CD14-positive monocyte (primary cell): ENCODE results near the gene ARVCF. TPM values are rescaled to one million over a fixed set of nuclear protein-coding genes. Genes with fewer than 3 reads are reported as not detected.

Source experiments
- DNase-seq, 3 donors: peaks; one replicate each; pipeline ENCODE4 v3.0.0-alpha.2; 2011 to 2022
- H2AFZ ChIP-seq: 2 replicates; pipeline ENCODE4 v1.6.0; 2012; ENCODE audit warnings: mild to moderate bottlenecking, low read depth, low read length, inconsistent platforms; ENCODE audit not compliant: insufficient read depth, poor library complexity, severe bottlenecking
- H3K27ac ChIP-seq, 2 donors: 1 replicate in 1 of 2; 2 replicates in 1 of 2; pipeline ENCODE4 v1.5.1; 2012 to 2013; ENCODE audit warnings: low read length in 2 of 2, control low read depth in 1 of 2, inconsistent platforms in 1 of 2, low read depth in 1 of 2, mild to moderate bottlenecking in 1 of 2
- H3K27me3 ChIP-seq, 2 donors: one replicate each; pipeline versions ENCODE4 v1.6.0 to v1.6.1; 2011 to 2013; ENCODE audit warnings: low read length in 2 of 2; ENCODE audit not compliant: control insufficient read depth in 2 of 2, insufficient read depth in 2 of 2
- H3K36me3 ChIP-seq, 2 donors: replicated peaks in 1 of 2; 1 replicate in 1 of 2; 2 replicates in 1 of 2; pipeline versions ENCODE4 v1.5.1 to v1.6.1; 2012 to 2013; ENCODE audit warnings: low read length in 2 of 2, control low read depth in 1 of 2, inconsistent platforms in 1 of 2, mild to moderate bottlenecking in 1 of 2; ENCODE audit not compliant: insufficient read depth in 2 of 2, control insufficient read depth in 1 of 2
- H3K4me1 ChIP-seq, 2 donors: 1 replicate in 1 of 2; 2 replicates in 1 of 2; pipeline versions ENCODE4 v1.5.1 to v1.6.1; 2012 to 2013; ENCODE audit warnings: low read length in 2 of 2, control low read depth in 1 of 2, inconsistent platforms in 1 of 2, mild to moderate bottlenecking in 1 of 2, moderate library complexity in 1 of 2; ENCODE audit not compliant: insufficient read depth in 2 of 2, control insufficient read depth in 1 of 2
- H3K4me2 ChIP-seq: replicated peaks from 2 replicates; pipeline ENCODE3; 2012; ENCODE audit warnings: low read length, moderate library complexity, mild to moderate bottlenecking; ENCODE audit not compliant: poor library complexity, severe bottlenecking; ENCODE audit errors: extremely low read depth
- H3K4me3 ChIP-seq, 3 experiments: fragments of 200-600 bp in 1 of 3; sonication (generic) in 1 of 3; replicated peaks in 1 of 3; 1 replicate in 2 of 3; 2 replicates in 1 of 3; pipeline ENCODE4 v1.5.1; 2011 to 2013; ENCODE audit warnings: low read length in 3 of 3, mild to moderate bottlenecking in 3 of 3, control low read depth in 2 of 3, low read depth in 2 of 3, inconsistent platforms in 1 of 3, moderate library complexity in 1 of 3
- H3K79me2 ChIP-seq: 2 replicates; pipeline ENCODE4 v1.6.0; 2012; ENCODE audit warnings: mild to moderate bottlenecking, control low read depth, inconsistent platforms, low read length, moderate library complexity; ENCODE audit not compliant: insufficient read depth
- H3K9ac ChIP-seq: 2 replicates; pipeline ENCODE4 v1.6.0; 2017; ENCODE audit warnings: low read length, mild to moderate bottlenecking; ENCODE audit not compliant: insufficient read depth, poor library complexity, severe bottlenecking
- H3K9me3 ChIP-seq, 2 donors: replicated peaks in 1 of 2; 1 replicate in 1 of 2; 2 replicates in 1 of 2; pipeline versions ENCODE4 v1.5.1 to v1.6.1; 2012 to 2013; ENCODE audit warnings: low read length in 2 of 2, control low read depth in 1 of 2; ENCODE audit not compliant: control insufficient read depth in 1 of 2, insufficient read depth in 1 of 2
- H4K20me1 ChIP-seq: 2 replicates; pipeline ENCODE4 v1.6.0; 2012; ENCODE audit warnings: mild to moderate bottlenecking, low read length, control low read depth, moderate library complexity; ENCODE audit not compliant: insufficient read depth
- H3K27ac Mint-ChIP-seq, 7 donors: one replicate each; pipeline ENCODE4 v1.8.0; 2020; ENCODE audit warnings: mild to moderate bottlenecking in 7 of 7, mixed read lengths in 7 of 7, moderate library complexity in 6 of 7, inconsistent platforms in 2 of 7
- H3K27me3 Mint-ChIP-seq, 3 donors: one replicate each; pipeline ENCODE4 v1.8.0; 2021 to 2022; ENCODE audit warnings: low read depth in 3 of 3, mild to moderate bottlenecking in 3 of 3, mixed read lengths in 3 of 3, moderate library complexity in 3 of 3, inconsistent platforms in 1 of 3
- H3K36me3 Mint-ChIP-seq, 2 donors: one replicate each; pipeline ENCODE4 v1.8.0; 2020; ENCODE audit warnings: mixed read lengths in 2 of 2, inconsistent platforms in 1 of 2, mild to moderate bottlenecking in 1 of 2
- H3K4me1 Mint-ChIP-seq: one replicate; pipeline ENCODE4 v1.8.0; 2020; ENCODE audit warnings: mild to moderate bottlenecking, mixed read lengths
- H3K4me3 Mint-ChIP-seq, 2 donors: one replicate each; pipeline ENCODE4 v1.8.0; 2020; ENCODE audit warnings: mild to moderate bottlenecking in 2 of 2, mixed read lengths in 2 of 2, moderate library complexity in 1 of 2
- H3K9me3 Mint-ChIP-seq, 7 donors: one replicate each; pipeline ENCODE4 v1.8.0; 2020 to 2022; ENCODE audit warnings: mixed read lengths in 7 of 7, mild to moderate bottlenecking in 6 of 7, moderate library complexity in 6 of 7, inconsistent platforms in 2 of 7
- CTCF ChIP-seq: fragments of 200-600 bp; IDR thresholded peaks from one replicate; pipeline ENCODE4 v1.8.0; 2022; ENCODE audit warnings: antibody characterized with exemption, mild to moderate bottlenecking
- WGBS: methylation state at CpG from one replicate; pipeline ENCODE4 v1.1.5; 2013; ENCODE audit warnings: missing lambda C conversion rate; ENCODE audit not compliant: insufficient coverage; 5-methylcytosine and 5-hydroxymethylcytosine counted together
- intact Hi-C, 2 donors: fragments of 100-400 bp; cut with micrococcal nuclease; formaldehyde crosslinking; loops; one replicate each; pipeline versions ENCODE4 v1.15.0 to v1.15.1; 2023
- polyA plus RNA-seq, 3 donors: library from polyadenylated mRNA; depleted of rRNA in 1 of 3; unstranded in 2 of 3; stranded (reverse) in 1 of 3; fragments of 300-500 nt in 2 of 3; fragments of >200 nt in 1 of 3; fragmentation: Illumina TruSeq in 2 of 3; gene quantifications; 1 replicate in 2 of 3; 2 replicates in 1 of 3; pipeline ENCODE4 v1.2.3, GENCODE V29; 2012 to 2021

The ARVCF gene
- polyA plus RNA-seq, 3 donors = 0.31 to 2.6 (median 0.44) TPM

DNA sequence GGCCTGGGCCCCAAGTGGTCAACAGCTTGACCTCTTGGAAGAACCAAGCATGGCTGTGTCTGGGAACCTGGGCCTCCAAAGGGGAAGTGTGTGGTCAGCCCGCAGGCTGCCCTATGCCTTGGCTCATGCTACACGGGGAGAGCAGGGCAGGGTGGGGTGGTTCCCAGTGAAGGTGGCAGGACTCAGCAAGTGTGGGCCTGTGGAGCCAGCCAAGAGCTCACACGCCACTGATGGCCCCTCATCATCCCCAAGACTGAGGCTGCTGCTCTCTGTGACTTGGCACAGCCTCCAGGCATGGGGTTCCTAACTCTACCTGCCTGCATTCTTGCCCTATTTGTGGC is 47.5 kb upstream of the ARVCF start:
- H3K4me2 ChIP-seq = no peak overlapping the region
- H3K4me3 Mint-ChIP-seq = no peak overlapping the region
- no peaks in the 10 kb centered on the region for H3K4me1 ChIP-seq

DNA sequence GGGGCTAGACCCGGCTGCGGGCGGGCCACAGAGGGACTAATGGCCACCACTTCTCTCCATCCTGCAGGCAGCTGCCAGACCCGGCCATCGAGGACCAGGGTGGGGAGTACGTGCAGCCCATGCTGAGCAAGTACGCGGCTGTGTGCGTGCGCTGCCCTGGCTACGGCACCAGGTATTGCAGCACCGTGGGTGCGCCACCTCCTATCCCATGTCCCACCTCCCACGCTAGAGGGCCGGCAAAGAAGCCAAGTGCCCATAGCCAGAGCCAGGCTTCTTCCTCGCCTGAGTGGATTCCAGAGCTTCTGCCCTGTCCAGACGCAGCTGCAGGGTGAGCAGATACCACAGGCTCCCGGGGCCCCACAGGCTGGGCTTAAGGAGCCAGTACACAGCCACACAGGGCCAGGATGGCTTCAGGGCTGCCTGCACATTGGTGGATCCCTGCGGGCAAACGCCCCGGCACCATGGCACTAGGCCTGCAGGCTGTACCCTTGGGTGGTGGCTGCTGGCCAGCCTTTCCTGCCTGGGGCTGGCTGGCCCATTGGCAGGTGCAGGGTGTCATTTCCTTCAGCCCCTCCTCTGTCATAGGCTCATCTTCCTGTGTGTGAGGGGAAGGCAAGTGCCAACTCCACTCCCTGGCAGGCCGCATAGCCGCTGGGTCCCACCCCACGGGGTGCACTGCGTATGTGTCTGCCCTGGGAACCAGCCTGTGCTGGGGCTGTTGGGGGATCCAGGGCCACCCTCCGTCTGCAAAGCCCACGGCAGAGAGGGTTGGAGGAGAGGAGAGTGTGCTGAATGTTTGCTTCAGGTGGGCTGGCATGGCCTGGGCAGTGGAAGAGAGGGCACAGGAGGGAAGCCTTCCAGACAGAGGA is 46.9 kb upstream of the ARVCF start:
- H3K4me3 Mint-ChIP-seq = no peak overlapping the region
- Histone ChIP-seq H3K9me3 (no peaks in the 10 kb centered on the region), H3K79me2 (no peaks in the 10 kb centered on the region), H3K9ac (no peak overlapping the region), H3K4me3 (no peak overlapping the region), H3K36me3 (peaks cover 51 to 72% of the 10 kb centered on the region in 2 donors), H3K4me1 (no peaks in the 10 kb centered on the region), H3K4me2 (no peak overlapping the region), H3K27ac (no peak overlapping the region), H3K27me3 (no peaks in the 10 kb centered on the region), H2AFZ (no peak overlapping the region), H4K20me1 (peaks cover 33% of the 10 kb centered on the region)
- H3K36me3 Mint-ChIP-seq = peaks cover 50 to 69% of the 10 kb centered on the region in 2 donors
- H3K27me3 Mint-ChIP-seq = no peaks in the 10 kb centered on the region
- no peak for TF ChIP-seq CTCF
- intact Hi-C loops = no loop called here
- DNase-seq = no peak
- 96% methylated on average over 25 of the region's 27 CpGs for WGBS
- H3K9me3 Mint-ChIP-seq = no peaks in the 10 kb centered on the region
- peak overlapping the region in 3 of 7 donors; percentile 20 to 77 (median 58) for H3K27ac Mint-ChIP-seq
- no peaks in the 10 kb centered on the region for H3K4me1 Mint-ChIP-seq

More for the DNA sequence above, 47.5 kb upstream of the ARVCF start:
- peak overlapping the region in 1 of 7 donors; percentile 20 for H3K27ac Mint-ChIP-seq
- Histone ChIP-seq H4K20me1 (peaks cover 27% of the 10 kb centered on the region), H2AFZ (no peak overlapping the region), H3K36me3 (peaks cover 45 to 66% of the 10 kb centered on the region in 2 donors), H3K9ac (no peak overlapping the region), H3K9me3 (no peaks in the 10 kb centered on the region), H3K27ac (no peak overlapping the region), H3K79me2 (no peaks in the 10 kb centered on the region), H3K4me3 (no peak overlapping the region), H3K27me3 (no peaks in the 10 kb centered on the region)
- no peaks in the 10 kb centered on the region for H3K27me3 Mint-ChIP-seq
- no peak for TF ChIP-seq CTCF
- no peaks in the 10 kb centered on the region for H3K4me1 Mint-ChIP-seq
- DNase-seq = no peak
- 53% methylated on average over 3 of the region's 3 CpGs for WGBS
- intact Hi-C loops = no loop called here
- no peaks in the 10 kb centered on the region for H3K9me3 Mint-ChIP-seq
- H3K36me3 Mint-ChIP-seq = peaks cover 44 to 63% of the 10 kb centered on the region in 2 donors
